Loucy (cell line): ENCODE data around the gene UTP4.
A peak's percentile ranks its signal among the peaks of the same experiment; 100 is the strongest.

Experiments used
- H2AFZ ChIP-seq: fragments of 200-600 bp; sonication (generic); 2 replicates; pipeline ENCODE4 v1.6.0; 2016; ENCODE audit warnings: antibody characterized with exemption, mild to moderate bottlenecking, low read length, moderate library complexity
- H3F3A ChIP-seq: fragments of 200-600 bp; 2 replicates; pipeline ENCODE4 v1.6.0; 2016; ENCODE audit warnings: antibody characterized with exemption, low read depth, mild to moderate bottlenecking
- H3K27me3 ChIP-seq: fragments of 200-600 bp; sonication (generic); 2 replicates; pipeline ENCODE4 v1.6.1; 2014; ENCODE audit warnings: low read length, mild to moderate bottlenecking; ENCODE audit not compliant: insufficient read depth, poor library complexity, severe bottlenecking
- H3K36me3 ChIP-seq: fragments of 200-600 bp; sonication (generic); 2 replicates; pipeline ENCODE4 v1.6.1; 2016; ENCODE audit warnings: low read length; ENCODE audit not compliant: insufficient read depth
- H3K4me1 ChIP-seq: fragments of 200-600 bp; sonication (generic); 2 replicates; pipeline ENCODE4 v1.5.1; 2014; ENCODE audit warnings: low read length, mild to moderate bottlenecking; ENCODE audit not compliant: insufficient read depth, poor library complexity, severe bottlenecking
- H3K4me2 ChIP-seq: fragments of 200-600 bp; sonication (generic); 2 replicates; pipeline ENCODE4 v1.6.0; 2014; ENCODE audit warnings: antibody characterized with exemption, low read length, low read depth, mild to moderate bottlenecking; ENCODE audit not compliant: poor library complexity, severe bottlenecking
- H3K4me3 ChIP-seq: fragments of 200-600 bp; sonication (generic); 2 replicates; pipeline ENCODE4 v1.5.1; 2014; ENCODE audit warnings: low read length, mild to moderate bottlenecking, mixed read lengths; ENCODE audit not compliant: poor library complexity, severe bottlenecking
- H3K79me2 ChIP-seq: fragments of 200-600 bp; sonication (generic); 2 replicates; pipeline ENCODE4 v1.6.1; 2014; ENCODE audit warnings: low read length; ENCODE audit not compliant: insufficient read depth
- H3K9ac ChIP-seq: fragments of 200-600 bp; sonication (generic); 2 replicates; pipeline ENCODE4 v1.6.0; 2014; ENCODE audit warnings: mild to moderate bottlenecking, low read depth, low read length, moderate library complexity; ENCODE audit not compliant: poor library complexity, severe bottlenecking
- H3K9me2 ChIP-seq: fragments of 200-600 bp; sonication (generic); replicated peaks from 2 replicates; pipeline ENCODE4 v1.6.1; 2016; ENCODE audit warnings: low read depth, low read length, mixed read lengths
- H3K9me3 ChIP-seq: fragments of 200-600 bp; sonication (generic); 2 replicates; pipeline ENCODE4 v1.6.1; 2014; ENCODE audit warnings: mild to moderate bottlenecking, antibody characterized with exemption, low read length, low read depth; ENCODE audit not compliant: insufficient read depth
- H4K20me1 ChIP-seq: fragments of 200-600 bp; sonication (generic); 2 replicates; pipeline ENCODE4 v1.6.0; 2014; ENCODE audit warnings: antibody characterized with exemption, low read length, mild to moderate bottlenecking; ENCODE audit not compliant: insufficient read depth, poor library complexity, severe bottlenecking
- EZH2phosphoT487 ChIP-seq: fragments of 200-600 bp; IDR thresholded peaks from 2 replicates; pipeline ENCODE4 v1.6.1; 2018; ENCODE audit warnings: antibody characterized with exemption, mild to moderate bottlenecking, moderate library complexity, borderline replicate concordance
- TF ChIP-seq, protein P1 (sequence below): fragments of 200-600 bp; sonication (generic); conservative IDR thresholded peaks from 2 replicates; pipeline ENCODE4 v1.5.1; 2014; ENCODE audit warnings: mild to moderate bottlenecking, antibody characterized with exemption, low read length

UTP4 gene

GRCh38 chr16:69179328-69180010 is 47.0 kb downstream of the UTP4 start:
- no peaks in the 10 kb centered on the region for H3K9me3 ChIP-seq
- no peaks in the 10 kb centered on the region for H3K36me3 ChIP-seq
- H3K27me3 ChIP-seq, result no peaks in the 10 kb centered on the region
- no peak overlapping the region for H3K4me3 ChIP-seq
- H3F3A ChIP-seq, result 0 out of 2 replicates have a peak, but pooled peaks cover 2% of the 10 kb centered on the region
- peaks cover 18% of the 10 kb centered on the region for H3K4me1 ChIP-seq
- H3K79me2 ChIP-seq, result no peaks in the 10 kb centered on the region
- no peak overlapping the region for H2AFZ ChIP-seq
- no peak overlapping the region for H3K9ac ChIP-seq
- H4K20me1 ChIP-seq, result no peaks in the 10 kb centered on the region
- H3K4me2 ChIP-seq, result no peak overlapping the region
- TF ChIP-seq, protein P1, sequence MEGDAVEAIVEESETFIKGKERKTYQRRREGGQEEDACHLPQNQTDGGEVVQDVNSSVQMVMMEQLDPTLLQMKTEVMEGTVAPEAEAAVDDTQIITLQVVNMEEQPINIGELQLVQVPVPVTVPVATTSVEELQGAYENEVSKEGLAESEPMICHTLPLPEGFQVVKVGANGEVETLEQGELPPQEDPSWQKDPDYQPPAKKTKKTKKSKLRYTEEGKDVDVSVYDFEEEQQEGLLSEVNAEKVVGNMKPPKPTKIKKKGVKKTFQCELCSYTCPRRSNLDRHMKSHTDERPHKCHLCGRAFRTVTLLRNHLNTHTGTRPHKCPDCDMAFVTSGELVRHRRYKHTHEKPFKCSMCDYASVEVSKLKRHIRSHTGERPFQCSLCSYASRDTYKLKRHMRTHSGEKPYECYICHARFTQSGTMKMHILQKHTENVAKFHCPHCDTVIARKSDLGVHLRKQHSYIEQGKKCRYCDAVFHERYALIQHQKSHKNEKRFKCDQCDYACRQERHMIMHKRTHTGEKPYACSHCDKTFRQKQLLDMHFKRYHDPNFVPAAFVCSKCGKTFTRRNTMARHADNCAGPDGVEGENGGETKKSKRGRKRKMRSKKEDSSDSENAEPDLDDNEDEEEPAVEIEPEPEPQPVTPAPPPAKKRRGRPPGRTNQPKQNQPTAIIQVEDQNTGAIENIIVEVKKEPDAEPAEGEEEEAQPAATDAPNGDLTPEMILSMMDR, result no peak
- no peak for TF ChIP-seq EZH2phosphoT487
- no peaks in the 10 kb centered on the region for H3K9me2 ChIP-seq

DNA sequence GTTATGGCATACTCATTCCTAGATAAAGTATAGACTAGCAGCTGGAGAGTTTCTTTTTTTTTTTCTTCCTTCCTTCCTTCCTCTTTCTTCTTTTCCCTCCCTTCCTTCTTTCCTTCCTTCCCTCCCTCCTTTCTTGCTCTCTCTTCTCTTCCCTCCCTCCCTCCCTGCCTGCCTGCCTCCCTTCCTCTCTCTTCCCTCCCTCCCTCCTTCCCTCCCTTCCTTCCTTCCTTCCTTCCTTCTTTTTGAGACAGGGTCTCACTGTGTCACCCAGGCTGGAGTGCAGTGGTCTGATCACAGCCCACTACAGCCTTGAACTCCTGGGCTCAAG is 47.5 kb downstream of the UTP4 start:
- Histone ChIP-seq H4K20me1 (no peaks in the 10 kb centered on the region), H3K9me2 (no peaks in the 10 kb centered on the region), H2AFZ (no peak overlapping the region), H3F3A (0 out of 2 replicates have a peak, but pooled peaks cover 2% of the 10 kb centered on the region), H3K9me3 (no peaks in the 10 kb centered on the region), H3K4me1 (peaks cover 18% of the 10 kb centered on the region), H3K4me3 (no peak overlapping the region), H3K36me3 (no peaks in the 10 kb centered on the region), H3K4me2 (no peak overlapping the region), H3K9ac (no peak overlapping the region), H3K27me3 (no peaks in the 10 kb centered on the region), H3K79me2 (no peaks in the 10 kb centered on the region)
- no peak for TF ChIP-seq EZH2phosphoT487
- TF ChIP-seq, protein P1, result no peak

DNA sequence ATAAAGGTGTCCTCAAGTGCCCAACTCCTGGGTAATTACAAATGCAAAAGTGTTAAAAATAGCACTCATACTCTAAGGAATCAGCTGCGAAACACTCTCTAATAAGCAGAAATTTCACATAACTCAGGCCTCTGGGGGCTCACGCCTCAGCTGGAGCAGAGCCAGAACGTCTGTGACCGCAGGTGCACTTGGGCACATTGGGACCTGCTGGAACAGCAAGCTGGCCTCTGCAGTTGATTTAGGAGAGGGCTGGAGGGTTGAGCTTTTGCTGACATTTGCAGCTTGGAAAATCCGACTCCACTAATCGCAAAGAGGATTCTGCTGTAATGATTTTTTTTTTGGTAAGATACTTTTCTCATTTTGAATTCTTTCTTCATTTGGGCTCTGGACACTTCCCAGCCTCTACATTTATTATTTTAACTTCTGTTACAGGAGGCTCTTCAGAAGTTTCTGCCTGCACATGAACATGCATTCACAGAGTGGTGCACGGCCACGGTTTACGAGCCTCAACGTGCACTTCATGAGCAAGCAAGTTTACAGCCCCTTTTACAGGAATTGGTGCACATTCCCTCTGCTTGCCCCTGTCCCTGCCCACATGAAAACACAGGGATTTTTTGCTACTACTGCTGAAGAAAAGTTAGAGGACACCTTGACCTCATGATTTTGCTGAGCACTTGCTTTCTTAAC is 50.4 kb downstream of the UTP4 start:
- H3K27me3 ChIP-seq, result no peaks in the 10 kb centered on the region
- H3K4me1 ChIP-seq, result peaks cover 18% of the 10 kb centered on the region
- no peaks in the 10 kb centered on the region for H4K20me1 ChIP-seq
- no peak overlapping the region for H2AFZ ChIP-seq
- H3K4me3 ChIP-seq, result no peak overlapping the region
- H3K79me2 ChIP-seq, result no peaks in the 10 kb centered on the region
- no peaks in the 10 kb centered on the region for H3K9me3 ChIP-seq
- no peaks in the 10 kb centered on the region for H3K36me3 ChIP-seq
- H3K4me2 ChIP-seq, result peak overlapping the region; percentile 47
- H3K9me2 ChIP-seq, result no peaks in the 10 kb centered on the region
- no peak overlapping the region for H3K9ac ChIP-seq
- H3F3A ChIP-seq, result peaks cover 11% of the 10 kb centered on the region; the same call in 1 of the 2 replicates
- TF ChIP-seq EZH2phosphoT487, result no peak
- TF ChIP-seq, protein P1, result no peak
